GM18508 (cell line): ENCODE measurements around the gene DDX23.

Experiments
- ATAC-seq: cut with Tn5 transposase; IDR thresholded peaks from one replicate; pipeline ENCODE4 v1.9.1; 2021; ENCODE audit warnings: moderate number of reproducible peaks; ENCODE audit not compliant: insufficient read depth, unreplicated experiment

DDX23 gene

GRCh38 chr12:48826209-48826855, 25.6 kb downstream of the DDX23 start:
- no peak for ATAC-seq

GRCh38 chr12:48824905-48825304, 27.1 kb downstream of the DDX23 start:
- no peak for ATAC-seq

- no peak for ATAC-seq
These were observed 27.9 kb downstream of the DDX23 start for GRCh38 chr12:48824112-48824511.

GRCh38 chr12:48823281-48823680, 28.7 kb downstream of the DDX23 start:
- ATAC-seq, result no peak

GRCh38 chr12:48822711-48823110, 29.3 kb downstream of the DDX23 start:
- no peak for ATAC-seq

GRCh38 chr12:48822139-48822538, 29.8 kb downstream of the DDX23 start:
- ATAC-seq, result no peak

- no peak for ATAC-seq
These were observed 31.8 kb downstream of the DDX23 start for GRCh38 chr12:48819986-48820725.

- no peak for ATAC-seq
These were observed 33.0 kb downstream of the DDX23 start for GRCh38 chr12:48818831-48819590.

GRCh38 chr12:48817873-48818830, 33.8 kb downstream of the DDX23 start, which contains the start of gene CACNB3:
TSS of gene CACNB3 (plus strand) at chr12:48818496. CDS start at chr12:48818930, 434 bp downstream.
- no peak for ATAC-seq

GRCh38 chr12:48816143-48816854, 35.7 kb downstream of the DDX23 start:
- no peak for ATAC-seq

- no peak for ATAC-seq
These were observed 36.5 kb downstream of the DDX23 start for GRCh38 chr12:48815126-48816110.

- ATAC-seq, result no peak
These were observed 37.5 kb downstream of the DDX23 start for GRCh38 chr12:48814262-48815125.

- ATAC-seq, result no peak
These were observed 38.3 kb downstream of the DDX23 start for GRCh38 chr12:48813465-48814261.

- ATAC-seq, result no peak
These were observed 39.6 kb downstream of the DDX23 start for GRCh38 chr12:48812389-48812788.

GRCh38 chr12:48811437-48812090, 40.4 kb downstream of the DDX23 start:
- ATAC-seq, result no peak

GRCh38 chr12:48810903-48811431, 41.0 kb downstream of the DDX23 start:
- ATAC-seq, result no peak
